ENCODE results near the gene SNCB.

GRCh38 chr5:176646707-176647029, 16.3 kb upstream of the SNCB start:
- TF ChIP-seq ELK1 (IDR thresholded peaks at IDR 0.05; ENCODE audit: borderline replicate concordance, low read depth, low read length) (no peak), CTCF (conservative IDR thresholded peaks at IDR 0.05; ENCODE audit: low read depth, low read length) (no peak), RAD21 (IDR thresholded peaks at IDR 0.05; ENCODE audit: low read length) (no peak), MAFK (IDR thresholded peaks at IDR 0.05; ENCODE audit: low read depth, low read length) (no peak), POLR2A (IDR thresholded peaks at IDR 0.05; ENCODE audit: low read depth, low read length) (no peak)

All from IMR-90 (cell line).